ENCODE measurements around the gene MECP2.

GRCh38 chrX:154082396-154083125, 15.0 kb downstream of the MECP2 start:
- TF ChIP-seq, protein P1, sequence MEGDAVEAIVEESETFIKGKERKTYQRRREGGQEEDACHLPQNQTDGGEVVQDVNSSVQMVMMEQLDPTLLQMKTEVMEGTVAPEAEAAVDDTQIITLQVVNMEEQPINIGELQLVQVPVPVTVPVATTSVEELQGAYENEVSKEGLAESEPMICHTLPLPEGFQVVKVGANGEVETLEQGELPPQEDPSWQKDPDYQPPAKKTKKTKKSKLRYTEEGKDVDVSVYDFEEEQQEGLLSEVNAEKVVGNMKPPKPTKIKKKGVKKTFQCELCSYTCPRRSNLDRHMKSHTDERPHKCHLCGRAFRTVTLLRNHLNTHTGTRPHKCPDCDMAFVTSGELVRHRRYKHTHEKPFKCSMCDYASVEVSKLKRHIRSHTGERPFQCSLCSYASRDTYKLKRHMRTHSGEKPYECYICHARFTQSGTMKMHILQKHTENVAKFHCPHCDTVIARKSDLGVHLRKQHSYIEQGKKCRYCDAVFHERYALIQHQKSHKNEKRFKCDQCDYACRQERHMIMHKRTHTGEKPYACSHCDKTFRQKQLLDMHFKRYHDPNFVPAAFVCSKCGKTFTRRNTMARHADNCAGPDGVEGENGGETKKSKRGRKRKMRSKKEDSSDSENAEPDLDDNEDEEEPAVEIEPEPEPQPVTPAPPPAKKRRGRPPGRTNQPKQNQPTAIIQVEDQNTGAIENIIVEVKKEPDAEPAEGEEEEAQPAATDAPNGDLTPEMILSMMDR (optimal IDR thresholded peaks at IDR 0.05 in 1 of 3, IDR thresholded peaks at IDR 0.05 in 1 of 3, conservative IDR thresholded peaks at IDR 0.05 in 1 of 3; ENCODE audit: extremely low read depth in 1 of 3, insufficient read depth in 2 of 3, low read length in 3 of 3): no peak
- no peak for TF ChIP-seq EZH2 (IDR thresholded peaks at IDR 0.05; ENCODE audit: low read length)

Measured in keratinocyte (primary cell).